Suprapubic skin (tissue), 4 donors: ENCODE measurements around the gene CCDC144A. TPM values are rescaled to one million over a fixed set of nuclear protein-coding genes. Genes with fewer than 3 reads are reported as not detected.
"Not testable (repeated sequence)": the region's sequence is repeated elsewhere in the genome, so short reads cannot be mapped to it uniquely, and the experiment has no call there.

Source experiments
- DNase-seq, 2 donors: peaks; one replicate each; pipeline ENCODE4 v3.0.0-alpha.2; 2019; ENCODE audit warnings: low spot score in 2 of 2
- H3K27ac ChIP-seq: fragments of 200-600 bp; sonication (generic); one replicate; pipeline ENCODE4 v1.5.1; 2019
- H3K27me3 ChIP-seq: fragments of 200-600 bp; sonication (generic); one replicate; pipeline ENCODE4 v1.5.1; 2019
- H3K36me3 ChIP-seq: fragments of 200-600 bp; sonication (generic); one replicate; pipeline ENCODE4 v1.5.1; 2019
- H3K4me1 ChIP-seq: fragments of 200-600 bp; sonication (generic); one replicate; pipeline ENCODE4 v1.5.1; 2019
- H3K4me3 ChIP-seq: fragments of 200-600 bp; sonication (generic); one replicate; pipeline ENCODE4 v1.5.1; 2019; ENCODE audit warnings: mild to moderate bottlenecking
- H3K9me3 ChIP-seq: fragments of 200-600 bp; sonication (generic); one replicate; pipeline ENCODE4 v1.5.1; 2019
- CTCF ChIP-seq, 2 donors: fragments of 200-600 bp in 1 of 2; fragments of 450-650 bp in 1 of 2; sonication (generic) in 1 of 2; IDR thresholded peaks; one replicate each; pipeline ENCODE4 v1.5.1; 2016 to 2019; ENCODE audit warnings: antibody characterized with exemption in 2 of 2, mild to moderate bottlenecking in 1 of 2, moderate library complexity in 1 of 2
- EP300 ChIP-seq: sonication (generic); formaldehyde crosslinking; IDR thresholded peaks from one replicate; pipeline ENCODE4 v1.6.1; 2017; ENCODE audit warnings: antibody characterized with exemption
- POLR2A ChIP-seq, 2 donors: fragments of 450-650 bp; IDR thresholded peaks; one replicate each; pipeline ENCODE4 v1.6.1; 2017; ENCODE audit warnings: antibody characterized with exemption in 2 of 2, mild to moderate bottlenecking in 2 of 2, moderate library complexity in 2 of 2
- POLR2AphosphoS5 ChIP-seq, 3 donors: sonication (generic); formaldehyde crosslinking; IDR thresholded peaks; one replicate each; pipeline ENCODE4 v1.6.1; 2017; ENCODE audit warnings: antibody characterized with exemption in 3 of 3
- WGBS: methylation state at CpG from one replicate; pipeline ENCODE4 v1.1.5; 2018; 5-methylcytosine and 5-hydroxymethylcytosine counted together
- total RNA-seq, 4 donors: library from RNA; depleted of rRNA; stranded (reverse); fragments of >200 nt; gene quantifications; one replicate each; pipeline ENCODE4 v1.1.0, GENCODE V29; 2016

Gene CCDC144A
- total RNA-seq, 4 donors from 2014 or later, result 1.2 to 6.2 (median 2.6) TPM

GRCh38 chr17:16817201-16817600, 127.2 kb downstream of the CCDC144A start:
- Histone ChIP-seq H3K27ac (no peak overlapping the region), H3K27me3 (peaks cover 3% of the 10 kb centered on the region), H3K36me3 (no peaks in the 10 kb centered on the region), H3K4me3 (no peak overlapping the region), H3K4me1 (peaks cover 19% of the 10 kb centered on the region), H3K9me3 (no peaks in the 10 kb centered on the region)
- DNase-seq, result no peak
- 85% methylated on average over 2 of the region's 7 CpGs for whole genome bisulfite sequencing
- TF ChIP-seq EP300 (no peak), POLR2AphosphoS5 (IDR thresholded peaks at IDR 0.05) (no peak), POLR2A (IDR thresholded peaks at IDR 0.05) (no peak), CTCF (IDR thresholded peaks at IDR 0.05) (no peak)

- not testable (repeated sequence) for H3K36me3 ChIP-seq, H3K27me3 ChIP-seq, H3K9me3 ChIP-seq, H3K27ac ChIP-seq, H3K4me3 ChIP-seq, DNase-seq
- H3K4me1 ChIP-seq, result peaks cover 19% of the 10 kb centered on the region
- WGBS, result 100% methylated on average over 2 of the region's 7 CpGs
These were observed 127.9 kb downstream of the CCDC144A start for GRCh38 chr17:16817940-16818339.

DNA sequence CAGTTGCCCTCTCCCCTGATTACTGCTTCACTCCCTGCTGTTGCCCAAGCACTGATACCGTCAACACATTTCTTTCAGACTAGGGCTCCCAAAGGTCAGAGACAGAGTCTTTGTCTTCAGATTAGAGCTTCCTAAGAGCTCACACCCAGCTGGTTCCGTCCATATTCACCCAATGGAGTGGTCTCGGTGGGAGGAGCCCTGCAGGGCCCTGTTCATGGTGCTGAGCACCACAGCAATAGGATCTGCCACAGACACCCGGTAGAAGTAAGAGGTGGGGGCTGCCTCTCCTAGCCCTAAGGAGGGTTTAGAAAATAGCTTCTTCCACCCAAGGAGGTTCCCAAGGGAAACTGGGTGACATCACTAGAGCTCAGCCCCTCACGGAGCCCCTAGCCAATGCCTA, 128.3 kb downstream of the CCDC144A start:
- TF ChIP-seq POLR2A (IDR thresholded peaks at IDR 0.05) (no peak), EP300 (no peak), CTCF (IDR thresholded peaks at IDR 0.05) (no peak), POLR2AphosphoS5 (IDR thresholded peaks at IDR 0.05) (no peak)
- no peaks in the 10 kb centered on the region for H3K9me3 ChIP-seq
- no peak overlapping the region for H3K4me3 ChIP-seq
- no peak for DNase-seq
- H3K36me3 ChIP-seq, result no peaks in the 10 kb centered on the region
- WGBS, result 100% methylated on average over 1 of the region's 5 CpGs
- H3K27ac ChIP-seq, result no peak overlapping the region
- H3K4me1 ChIP-seq, result peaks cover 19% of the 10 kb centered on the region
- H3K27me3 ChIP-seq, result peaks cover 3% of the 10 kb centered on the region

- Histone ChIP-seq H3K27me3 (peaks cover 3% of the 10 kb centered on the region), H3K27ac (no peak overlapping the region), H3K4me1 (peaks cover 19% of the 10 kb centered on the region), H3K36me3 (no peaks in the 10 kb centered on the region), H3K4me3 (no peak overlapping the region), H3K9me3 (no peaks in the 10 kb centered on the region)
- WGBS, result 73% methylated on average over 17 of the region's 23 CpGs
- no peak for TF ChIP-seq POLR2A (IDR thresholded peaks at IDR 0.05)
- TF ChIP-seq POLR2AphosphoS5 (IDR thresholded peaks at IDR 0.05), result no peak
- TF ChIP-seq EP300, result no peak
- no peak for TF ChIP-seq CTCF (IDR thresholded peaks at IDR 0.05)
- DNase-seq, result no peak
These were observed 129.0 kb downstream of the CCDC144A start for GRCh38 chr17:16818821-16819683.

DNA sequence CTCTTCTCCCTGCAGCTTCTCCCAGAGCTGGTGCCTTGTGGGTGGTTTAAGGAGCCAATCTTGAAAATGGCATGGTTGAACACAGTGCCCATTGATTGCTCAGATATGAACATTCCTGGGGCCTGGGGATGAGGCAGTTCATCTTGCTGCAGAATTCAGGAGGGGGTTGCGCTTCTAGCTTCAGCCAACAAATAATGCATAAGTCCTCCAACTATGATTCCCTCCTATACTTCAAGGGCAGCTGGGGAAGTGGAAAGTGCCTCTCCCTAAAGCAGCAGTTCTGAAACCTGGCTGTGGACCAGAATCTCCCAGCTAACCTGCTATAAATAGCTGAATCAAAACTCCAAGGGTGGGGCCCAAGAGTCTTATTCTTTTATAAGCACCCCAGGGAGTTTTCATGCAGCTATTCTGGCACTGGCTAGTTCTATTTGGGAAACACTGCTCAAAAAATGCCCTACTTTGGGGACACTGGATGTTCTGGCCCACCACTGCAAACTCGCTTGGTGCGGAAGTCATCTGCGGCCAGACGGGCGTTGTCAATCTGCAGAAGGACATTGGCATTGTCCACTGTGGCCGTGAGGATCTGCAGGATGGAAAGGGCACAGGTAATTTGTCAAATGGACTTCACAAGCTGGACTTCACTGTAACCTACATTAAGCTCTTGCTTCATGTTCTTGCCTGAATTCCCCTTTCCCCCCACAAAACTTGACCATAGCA, 130.3 kb downstream of the CCDC144A start:
- no peak overlapping the region for H3K27ac ChIP-seq
- no CpG with 5 or more reads among the region's 7 CpGs for WGBS
- peaks cover 19% of the 10 kb centered on the region for H3K4me1 ChIP-seq
- H3K36me3 ChIP-seq, result no peaks in the 10 kb centered on the region
- TF ChIP-seq CTCF (IDR thresholded peaks at IDR 0.05) (no peak), POLR2AphosphoS5 (IDR thresholded peaks at IDR 0.05) (no peak), EP300 (no peak), POLR2A (IDR thresholded peaks at IDR 0.05) (no peak)
- peaks cover 3% of the 10 kb centered on the region for H3K27me3 ChIP-seq
- H3K9me3 ChIP-seq, result no peaks in the 10 kb centered on the region
- DNase-seq, result no peak
- H3K4me3 ChIP-seq, result no peak overlapping the region
